Mesendoderm (in vitro differentiated cells): ENCODE results near the gene C6orf136.

Experiments
- DNase-seq: peaks from one replicate; pipeline ENCODE4 v3.0.0; 2013
- H2AK5ac ChIP-seq: 2 replicates; pipeline ENCODE4 v1.6.1; 2013; ENCODE audit warnings: low read length, inconsistent platforms
- H2BK120ac ChIP-seq: 2 replicates; pipeline ENCODE4 v1.6.1; 2013; ENCODE audit warnings: low read depth, mild to moderate bottlenecking, low read length, moderate library complexity, mixed read lengths
- H2BK15ac ChIP-seq: replicated peaks from 2 replicates; pipeline ENCODE4 v1.6.1; 2013; ENCODE audit warnings: low read depth, mild to moderate bottlenecking, moderate library complexity
- H2BK5ac ChIP-seq: 2 replicates; pipeline ENCODE4 v1.6.1; 2013; ENCODE audit warnings: low read length, inconsistent platforms
- H3K18ac ChIP-seq: 2 replicates; pipeline ENCODE4 v1.6.1; 2013; ENCODE audit warnings: mild to moderate bottlenecking, low read length, mixed read lengths
- H3K23ac ChIP-seq: one replicate; pipeline ENCODE4 v1.6.1; 2013; ENCODE audit warnings: low read length
- H3K27ac ChIP-seq: 2 replicates; pipeline ENCODE4 v1.5.1; 2013; ENCODE audit warnings: low read depth, mild to moderate bottlenecking, inconsistent platforms, low read length, moderate library complexity
- H3K27me3 ChIP-seq: 2 replicates; pipeline ENCODE4 v1.6.1; 2013; ENCODE audit warnings: low read length, control low read depth, mild to moderate bottlenecking, inconsistent platforms; ENCODE audit not compliant: insufficient read depth, poor library complexity
- H3K36me3 ChIP-seq: 2 replicates; pipeline ENCODE4 v1.6.1; 2013; ENCODE audit warnings: low read length, inconsistent platforms; ENCODE audit not compliant: control insufficient read depth, insufficient read depth
- H3K4ac ChIP-seq: one replicate; pipeline ENCODE4 v1.6.1; 2013; ENCODE audit warnings: low read depth, mild to moderate bottlenecking, low read length, moderate library complexity
- H3K4me1 ChIP-seq: 2 replicates; pipeline ENCODE4 v1.6.1; 2013; ENCODE audit warnings: low read depth, low read length, inconsistent platforms; ENCODE audit not compliant: control insufficient read depth
- H3K4me2 ChIP-seq: 2 replicates; pipeline ENCODE4 v1.6.1; 2013; ENCODE audit warnings: low read length
- H3K4me3 ChIP-seq: 2 replicates; pipeline ENCODE4 v1.5.1; 2013; ENCODE audit warnings: mild to moderate bottlenecking, low read length
- H3K56ac ChIP-seq: one replicate; pipeline ENCODE4 v1.6.1; 2013; ENCODE audit warnings: low read length
- H3K79me1 ChIP-seq: 2 replicates; pipeline ENCODE4 v1.6.1; 2013; ENCODE audit warnings: low read length, inconsistent platforms
- H3K79me2 ChIP-seq: 2 replicates; pipeline ENCODE4 v1.6.1; 2013; ENCODE audit warnings: mild to moderate bottlenecking, low read length; ENCODE audit not compliant: control insufficient read depth, insufficient read depth
- H3K9ac ChIP-seq: 2 replicates; pipeline ENCODE4 v1.6.1; 2013; ENCODE audit warnings: low read length, inconsistent platforms
- H4K5ac ChIP-seq: one replicate; pipeline ENCODE4 v1.6.1; 2013; ENCODE audit warnings: low read length
- H4K8ac ChIP-seq: one replicate; pipeline ENCODE4 v1.6.1; 2013; ENCODE audit warnings: low read depth, mild to moderate bottlenecking, control low read depth, low read length, moderate library complexity
- WGBS: extraction: QIAGEN DNeasy Blood & Tissue Kit; methylation state at CpG from one replicate; pipeline ENCODE4 v1.1.7; 2013; ENCODE audit warnings: low lambda C conversion rate, missing lambda C conversion rate; ENCODE audit not compliant: insufficient coverage; ENCODE audit errors: extremely low coverage; 5-methylcytosine and 5-hydroxymethylcytosine counted together

C6orf136 gene

DNA sequence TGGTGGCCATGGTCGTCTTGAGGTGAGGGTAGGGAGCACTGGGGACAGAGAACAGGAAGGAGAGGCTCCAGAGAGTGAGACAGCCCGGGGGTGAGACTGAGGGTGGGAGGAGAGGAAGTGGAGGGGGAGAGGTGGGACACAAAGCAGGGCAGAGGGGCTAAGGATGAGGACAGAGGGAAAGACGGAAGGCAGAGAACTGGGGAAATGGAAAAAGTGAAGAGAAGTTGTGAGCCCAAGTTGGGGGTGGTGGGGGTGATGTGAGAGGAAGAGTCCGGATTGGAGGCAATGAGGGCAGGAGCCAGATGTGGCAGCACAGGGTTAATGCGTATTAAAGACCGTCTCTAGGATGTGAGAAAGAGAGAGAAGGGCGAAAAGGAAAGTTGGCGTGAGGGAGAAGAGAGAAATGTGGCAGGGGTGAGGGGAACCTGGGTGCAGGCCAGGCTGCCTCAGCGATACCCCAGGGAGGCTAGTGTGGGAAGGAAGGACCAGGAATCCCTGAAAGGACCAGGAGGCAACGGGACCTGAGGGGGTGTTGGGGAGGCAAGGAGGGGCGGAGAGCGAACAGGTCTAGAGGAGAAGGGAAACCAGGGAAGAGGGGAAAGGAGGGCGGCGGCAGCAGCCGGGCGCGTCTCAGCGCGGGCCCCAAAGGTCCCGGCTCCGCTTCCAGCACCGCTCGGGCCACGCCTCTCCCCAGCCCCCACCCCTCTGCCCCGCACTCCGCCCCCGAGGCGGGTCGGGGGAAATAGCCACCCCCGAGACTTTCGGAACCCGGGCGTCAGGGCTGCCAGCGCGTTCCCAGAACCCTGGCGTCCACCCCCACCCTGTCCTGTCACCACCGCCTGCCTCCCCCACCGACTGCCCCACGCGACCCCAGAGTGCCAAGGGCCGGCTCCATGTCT lies 39.3 kb downstream of the C6orf136 start, which contains the start of gene PPP1R18:
TSS of gene PPP1R18 (minus strand) at position 637 of the 899 bp plus-strand sequence. CDS start at position 10, 627 bp downstream.
- H3K4me1 ChIP-seq, result peaks cover 26% of the 10 kb centered on the region
- DNase-seq, result peak; percentile 57

GRCh38 chr6:30686908-30687658 lies 40.1 kb downstream of the C6orf136 start:
- Histone ChIP-seq H2BK120ac (no peak overlapping the region), H3K4me3 (peak overlapping the region; percentile 84), H3K36me3 (peaks cover 2% of the 10 kb centered on the region), H4K5ac (no peak overlapping the region), H3K4me1 (peaks cover 26% of the 10 kb centered on the region), H3K79me2 (peaks cover 43% of the 10 kb centered on the region), H3K27me3 (no peaks in the 10 kb centered on the region), H3K27ac (peak overlapping the region; percentile 87), H2AK5ac (no peak overlapping the region), H4K8ac (no peak overlapping the region), H3K4ac (peak overlapping the region; percentile 74), H2BK5ac (peak overlapping the region; percentile 69), H3K23ac (peak overlapping the region; percentile 72), H3K18ac (peak overlapping the region; percentile 63), H3K79me1 (peaks cover 26% of the 10 kb centered on the region), H2BK15ac (no peak overlapping the region), H3K9ac (peak overlapping the region; percentile 93), H3K56ac (peak overlapping the region; percentile 100), H3K4me2 (peak overlapping the region; percentile 59)
- no CpG with 5 or more reads among the region's 52 CpGs for WGBS
- peak; percentile 95 for DNase-seq

More for the DNA sequence above, 39.3 kb downstream of the C6orf136 start, which contains the start of gene PPP1R18:
- no peaks in the 10 kb centered on the region for H3K27me3 ChIP-seq
- peak within 1 kb of the TSS; percentile 93 for H3K4me2 ChIP-seq
- peaks cover 48% of the 10 kb centered on the region for H3K79me2 ChIP-seq
- no CpG with 5 or more reads among the region's 41 CpGs for WGBS
- H3K23ac ChIP-seq, result peak within 1 kb of the TSS; percentile 95
- H2BK15ac ChIP-seq, result no peak within 1 kb of the TSS
- peak within 1 kb of the TSS; percentile 88 for H2AK5ac ChIP-seq
- H3K56ac ChIP-seq, result peak within 1 kb of the TSS; percentile 100
- no peak within 1 kb of the TSS for H4K8ac ChIP-seq
- peak within 1 kb of the TSS; percentile 84 for H3K4me3 ChIP-seq
- H3K4ac ChIP-seq, result peak within 1 kb of the TSS; percentile 74
- peak within 1 kb of the TSS; percentile 94 for H2BK5ac ChIP-seq
- no peak within 1 kb of the TSS for H4K5ac ChIP-seq
- no peak within 1 kb of the TSS for H2BK120ac ChIP-seq
- peak within 1 kb of the TSS; percentile 87 for H3K27ac ChIP-seq
- peak within 1 kb of the TSS; percentile 63 for H3K18ac ChIP-seq
- peaks cover 4% of the 10 kb centered on the region for H3K36me3 ChIP-seq
- peak within 1 kb of the TSS; percentile 99 for H3K9ac ChIP-seq
- H3K79me1 ChIP-seq, result peaks cover 29% of the 10 kb centered on the region

DNA sequence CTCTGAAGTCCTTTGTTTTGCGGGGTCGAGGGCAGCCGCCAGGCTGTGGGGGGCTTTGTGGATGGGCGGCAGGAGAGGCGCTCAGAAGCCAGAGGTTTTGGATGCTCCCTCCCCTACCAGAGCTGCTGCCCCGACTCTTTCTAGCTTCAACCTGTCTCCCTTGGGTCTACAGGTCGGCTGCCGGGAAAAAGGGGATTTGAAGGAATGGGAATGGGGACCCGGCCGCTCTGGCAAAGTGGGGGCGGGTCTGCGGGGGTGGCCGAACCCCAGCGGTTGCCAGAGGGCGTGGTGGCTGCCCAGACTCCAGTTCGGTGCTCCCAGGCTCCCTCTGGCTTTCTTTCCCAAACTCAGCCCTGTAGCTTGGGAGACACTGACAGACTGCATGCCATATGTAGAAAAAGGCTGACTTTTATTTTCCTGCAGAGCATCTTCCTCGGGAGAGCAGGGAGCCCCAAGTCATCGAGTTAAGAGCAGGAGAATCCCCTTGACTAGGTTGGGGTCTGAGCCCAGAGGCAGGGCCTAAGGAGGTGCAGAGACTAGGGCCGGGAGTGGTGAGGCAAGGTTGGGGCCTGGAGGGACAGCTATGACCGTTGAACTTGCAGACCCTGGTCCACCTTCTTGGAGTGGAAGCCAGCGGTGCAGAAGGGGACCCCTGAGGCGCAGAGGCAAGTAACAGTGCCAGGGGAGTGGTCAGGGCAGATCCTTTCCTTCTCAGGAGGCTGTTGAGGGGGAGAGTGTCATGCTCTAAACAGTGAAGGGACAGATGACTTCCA lies 40.9 kb downstream of the C6orf136 start:
- peak; percentile 58 for DNase-seq
- Histone ChIP-seq H3K9ac (peak overlapping the region; percentile 83), H3K56ac (peak overlapping the region; percentile 95), H4K8ac (no peak overlapping the region), H3K27me3 (no peaks in the 10 kb centered on the region), H3K27ac (peak overlapping the region; percentile 53), H3K4ac (peak overlapping the region; percentile 74), H3K4me2 (peak overlapping the region; percentile 53), H2BK15ac (no peak overlapping the region), H3K4me3 (peak overlapping the region; percentile 68), H3K79me1 (peaks cover 24% of the 10 kb centered on the region), H4K5ac (no peak overlapping the region), H2AK5ac (no peak overlapping the region), H3K4me1 (peaks cover 23% of the 10 kb centered on the region), H3K36me3 (peaks cover under 1% of the 10 kb centered on the region), H2BK120ac (no peak overlapping the region), H2BK5ac (no peak overlapping the region), H3K23ac (peak overlapping the region; percentile 69), H3K18ac (peak overlapping the region; percentile 63), H3K79me2 (peaks cover 36% of the 10 kb centered on the region)
- no CpG with 5 or more reads among the region's 22 CpGs for WGBS

- H4K5ac ChIP-seq, result no peak overlapping the region
- H2BK120ac ChIP-seq, result no peak overlapping the region
- no peak overlapping the region for H3K4me2 ChIP-seq
- H3K27me3 ChIP-seq, result no peaks in the 10 kb centered on the region
- no peak overlapping the region for H3K18ac ChIP-seq
- no peak overlapping the region for H4K8ac ChIP-seq
- no peak overlapping the region for H3K4me3 ChIP-seq
- peaks cover 28% of the 10 kb centered on the region for H3K79me2 ChIP-seq
- H2BK5ac ChIP-seq, result no peak overlapping the region
- H2AK5ac ChIP-seq, result no peak overlapping the region
- H3K79me1 ChIP-seq, result peaks cover 21% of the 10 kb centered on the region
- WGBS, result no CpG with 5 or more reads among the region's 9 CpGs
- no peak overlapping the region for H3K4ac ChIP-seq
- no peak for DNase-seq
- no peak overlapping the region for H3K27ac ChIP-seq
- peaks cover 18% of the 10 kb centered on the region for H3K4me1 ChIP-seq
- H3K36me3 ChIP-seq, result no peaks in the 10 kb centered on the region
- H2BK15ac ChIP-seq, result no peak overlapping the region
- H3K9ac ChIP-seq, result no peak overlapping the region
- no peak overlapping the region for H3K56ac ChIP-seq
- no peak overlapping the region for H3K23ac ChIP-seq
Measured at GRCh38 chr6:30688569-30688968, 41.6 kb downstream of the C6orf136 start.

- no peak overlapping the region for H2BK120ac ChIP-seq
- DNase-seq, result no peak
- no peak overlapping the region for H2BK5ac ChIP-seq
- no peaks in the 10 kb centered on the region for H3K27me3 ChIP-seq
- H3K18ac ChIP-seq, result no peak overlapping the region
- peak overlapping the region; percentile 95 for H3K9ac ChIP-seq
- H3K4me1 ChIP-seq, result peaks cover 18% of the 10 kb centered on the region
- no peak overlapping the region for H3K4me3 ChIP-seq
- H3K56ac ChIP-seq, result peak overlapping the region; percentile 98
- no peak overlapping the region for H2AK5ac ChIP-seq
- no peak overlapping the region for H4K5ac ChIP-seq
- H3K27ac ChIP-seq, result no peak overlapping the region
- peaks cover 22% of the 10 kb centered on the region for H3K79me2 ChIP-seq
- no CpG with 5 or more reads among the region's 11 CpGs for WGBS
- H2BK15ac ChIP-seq, result no peak overlapping the region
- no peak overlapping the region for H3K4me2 ChIP-seq
- H3K36me3 ChIP-seq, result no peaks in the 10 kb centered on the region
- peaks cover 21% of the 10 kb centered on the region for H3K79me1 ChIP-seq
- H4K8ac ChIP-seq, result no peak overlapping the region
- no peak overlapping the region for H3K23ac ChIP-seq
- H3K4ac ChIP-seq, result no peak overlapping the region
Measured at GRCh38 chr6:30689022-30689865, 42.3 kb downstream of the C6orf136 start.
